GM12878 (cell line): ENCODE results near the gene HACD3. TPM values are rescaled to one million over a fixed set of nuclear protein-coding genes. Genes with fewer than 3 reads are reported as not detected.

Experiments
- ATAC-seq: fragments of 200-7000 bp; cut with Tn5 transposase; 3 replicates; pipeline ENCODE4 v1.9.1; 2020; ENCODE audit warnings: mild to moderate bottlenecking, moderate library complexity
- BruUV-seq: library from RNA; stranded (reverse); fragments of 400-500 nt; replicated peaks from 2 replicates; lab custom pipeline; 2021; lab: Mats Ljungman, UMichigan
- CTCF ChIA-PET: fragments of 300-600 bp; sonication (Branson Sonifier 250); formaldehyde crosslinking; extraction: SDS; loops from one replicate; lab custom pipeline; 2021; ENCODE audit warnings: inconsistent platforms; lab: Yijun Ruan, JAX
- POLR2A ChIA-PET: fragments of 350-600 bp; formaldehyde crosslinking; extraction: SDS; loops from one replicate; lab custom pipeline; 2021; ENCODE audit warnings: inconsistent platforms; lab: Charles Lee
- RAD21 ChIA-PET: fragments of 300-600 bp; sonication (Branson Sonifier 250); formaldehyde crosslinking; loops from one replicate; lab custom pipeline; 2023; ENCODE audit warnings: antibody characterized with exemption; ENCODE audit not compliant: unreplicated experiment; lab: Charles Lee
- SMC1A ChIA-PET: fragments of 300-600 bp; sonication (Branson Sonifier 250); formaldehyde crosslinking; loops from one replicate; lab custom pipeline; 2023; ENCODE audit not compliant: unreplicated experiment, uncharacterized antibody; lab: Charles Lee
- DNase-seq: peaks from one replicate; pipeline ENCODE4 v3.0.0-alpha.2; 2011; ENCODE audit warnings: low read depth, low spot score
- FAIRE-seq: peaks from 3 replicates; lab custom pipeline; 2011; peaks lifted over from hg19 to GRCh38; lab: Jason Lieb, UNC
- H2AFZ ChIP-seq: 2 replicates; pipeline ENCODE4 v1.6.0; 2011; ENCODE audit warnings: low read depth, low read length, control low read depth; ENCODE audit not compliant: control insufficient read depth
- H3K27ac ChIP-seq: 2 replicates; pipeline ENCODE4 v1.5.1; 2011; ENCODE audit warnings: control low read depth; ENCODE audit not compliant: control insufficient read depth, insufficient read depth
- H3K27me3 ChIP-seq, 2 experiments: replicated peaks in 1 of 2; 2 replicates each; pipeline versions ENCODE4 v1.6.0 to v1.6.1; 2011; ENCODE audit warnings: low read length in 1 of 2; ENCODE audit not compliant: control insufficient read depth in 2 of 2, insufficient read depth in 2 of 2
- H3K36me3 ChIP-seq, 2 experiments: 2 replicates each; pipeline ENCODE4 v1.5.1; 2011; ENCODE audit warnings: low read length in 1 of 2; ENCODE audit not compliant: control insufficient read depth in 2 of 2, insufficient read depth in 2 of 2
- H3K4me1 ChIP-seq: 2 replicates; pipeline ENCODE4 v1.6.1; 2011; ENCODE audit warnings: mild to moderate bottlenecking, low read length, moderate library complexity, mixed read lengths; ENCODE audit not compliant: control insufficient read depth, insufficient read depth
- H3K4me2 ChIP-seq: 2 replicates; pipeline ENCODE4 v1.6.0; 2011; ENCODE audit warnings: control low read depth; ENCODE audit not compliant: control insufficient read depth, insufficient read depth
- H3K4me3 ChIP-seq: fragments of 200-600 bp; sonication (generic); 2 replicates; pipeline ENCODE4 v1.5.1; 2016
- H3K79me2 ChIP-seq: 2 replicates; pipeline ENCODE4 v1.6.0; 2011; ENCODE audit warnings: low read length; ENCODE audit not compliant: control insufficient read depth, insufficient read depth
- H3K9ac ChIP-seq: 2 replicates; pipeline ENCODE4 v1.8.0; 2011; ENCODE audit warnings: low read length, control low read depth, mixed read lengths; ENCODE audit not compliant: control insufficient read depth, insufficient read depth
- H3K9me3 ChIP-seq: replicated peaks from 3 replicates; pipeline ENCODE4 v1.5.1; 2011; ENCODE audit warnings: mild to moderate bottlenecking, low read length; ENCODE audit not compliant: control insufficient read depth, insufficient read depth
- H4K20me1 ChIP-seq: 2 replicates; pipeline ENCODE4 v1.6.0; 2011; ENCODE audit not compliant: control insufficient read depth, insufficient read depth
- BMI1 ChIP-seq: fragments of 450-650 bp; IDR thresholded peaks from 2 replicates; pipeline ENCODE4 v1.6.1; 2016; ENCODE audit warnings: mild to moderate bottlenecking, moderate library complexity, borderline replicate concordance
- CBFB ChIP-seq: IDR thresholded peaks from 2 replicates; pipeline ENCODE4 v1.6.1; 2016; ENCODE audit warnings: antibody characterized with exemption, low read depth
- IKZF1 ChIP-seq: fragments of 450-650 bp; conservative IDR thresholded peaks from 2 replicates; pipeline ENCODE4 v1.6.1; 2017; ENCODE audit warnings: antibody characterized with exemption, mild to moderate bottlenecking
- IKZF2 ChIP-seq, 2 experiments: fragments of 450-650 bp; IDR thresholded peaks; 2 replicates each; pipeline ENCODE4 v1.6.1; 2017; ENCODE audit warnings: mild to moderate bottlenecking in 2 of 2, moderate library complexity in 2 of 2
- NR2F1 ChIP-seq: fragments of 450-650 bp; conservative IDR thresholded peaks from 2 replicates; pipeline ENCODE4 v1.6.1; 2017; ENCODE audit warnings: mild to moderate bottlenecking
- RELB ChIP-seq: fragments of 450-650 bp; IDR thresholded peaks from 2 replicates; pipeline ENCODE4 v1.6.1; 2017; ENCODE audit warnings: low read depth, mild to moderate bottlenecking, moderate library complexity
- RUNX3 ChIP-seq: IDR thresholded peaks from 2 replicates; pipeline ENCODE4 v1.6.1; 2012; ENCODE audit warnings: low read length, inconsistent platforms
- ZNF592 ChIP-seq: fragments of 450-650 bp; IDR thresholded peaks from 2 replicates; pipeline ENCODE4 v1.6.1; 2017; ENCODE audit warnings: mild to moderate bottlenecking, moderate library complexity
- ZNF687 ChIP-seq: fragments of 450-650 bp; IDR thresholded peaks from 2 replicates; pipeline ENCODE4 v1.6.1; 2017; ENCODE audit warnings: mild to moderate bottlenecking, moderate library complexity
- WGBS: methylation state at CpG from one replicate; pipeline ENCODE4 v1.1.6; 2016; ENCODE audit warnings: low lambda C conversion rate; ENCODE audit not compliant: insufficient replicate concordance, insufficient coverage; ENCODE audit errors: missing lambda C conversion rate; 5-methylcytosine and 5-hydroxymethylcytosine counted together
- in situ Hi-C: fragments of 300-500 bp; cut with MboI; formaldehyde crosslinking; loops from 9 replicates; pipeline ENCODE4 v1.14.3; 2018; ENCODE audit warnings: mixed read lengths
- intact Hi-C: fragments of 100-400 bp; cut with micrococcal nuclease; formaldehyde crosslinking; loops from one replicate; pipeline ENCODE4 v1.14.2; 2022; ENCODE audit not compliant: unreplicated experiment
- polyA plus RNA-seq, 11 experiments: library from polyadenylated mRNA; depleted of rRNA in 4 of 11; unstranded in 6 of 11; stranded (reverse) in 5 of 11; fragments of >200 nt; fragmentation: Nextera tagmentation in 4 of 11; fragmentation: Illumina TruSeq in 1 of 11; extraction: Ambion mirVana in 4 of 11; extraction: Trizol in 1 of 11; gene quantifications; 1 replicate in 1 of 11; 2 replicates in 10 of 11; pipeline versions ENCODE4 v1.2.1 to v1.2.3, GENCODE V29; 2011 to 2016; ENCODE audit warnings: inconsistent platforms in 2 of 11, missing spikeins in 2 of 11, low read depth in 1 of 11
- total RNA-seq, 4 experiments: library from RNA; depleted of rRNA in 3 of 4; stranded (reverse); fragments of >200 nt in 3 of 4; fragmentation: Illumina TruSeq in 1 of 4; extraction: Trizol in 1 of 4; gene quantifications; 2 replicates each; pipeline versions ENCODE4 v1.2.1 to v1.2.3, GENCODE V29; 2013 to 2021

The HACD3 gene
- total and polyA plus RNA-seq, 10 of the 15 experiments (the other 5 are each of a cell fraction or from before 2014, with no cell fraction given) = 25.9 to 75.8 (median 48.3) TPM

- H3K36me3 ChIP-seq = peaks cover 7 to 23% of the 10 kb centered on the region in 2 experiments; a peak in 3 of 4 replicates
- POLR2A ChIA-PET = no interaction called here
- TF ChIP-seq RELB = no peak
- TF ChIP-seq BMI1 = peak; percentile 89
- peak; percentile 68 for TF ChIP-seq NR2F1
- TF ChIP-seq ZNF592 = no peak
- 0 out of 2 replicates have a peak, but pooled peaks have one; percentile 21 for TF ChIP-seq ZNF687
- peak; percentile 45 to 49; a peak in 2 of 4 replicates for TF ChIP-seq IKZF2 (IDR thresholded peaks at IDR 0.05)
- TF ChIP-seq CBFB = 0 out of 2 replicates have a peak, but pooled peaks have one; percentile 29
- TF ChIP-seq IKZF1 = peak; percentile 26; the same call in 1 of the 2 replicates
- peak; percentile 82 for TF ChIP-seq RUNX3
- TF ChIP-seq, all 136 proteins: peak for 7
- WGBS = 0% methylated on average over 1 of the region's 1 CpG
- in situ Hi-C loops = no loop called here
- H3K27ac ChIP-seq = peak overlapping the region; percentile 50; the same call in 1 of the 2 replicates
- CTCF ChIA-PET = interaction anchor here (1.2 to 1.4 kb wide), 2 partner anchors 11 to 183 kb away, joined by 3 read pairs; no protein-coding TSS in a partner anchor
- H3K79me2 ChIP-seq = no peaks in the 10 kb centered on the region
- H2AFZ ChIP-seq = no peak overlapping the region
- no peaks in the 10 kb centered on the region for H3K9me3 ChIP-seq
- no TSS peak for BruUV-seq
- no peak overlapping the region for H3K4me3 ChIP-seq
- SMC1A ChIA-PET = no interaction called here
- H3K4me2 ChIP-seq = peak overlapping the region; percentile 61
- no peaks in the 10 kb centered on the region for H3K27me3 ChIP-seq
- no peak overlapping the region for H3K9ac ChIP-seq
- ATAC-seq (peak; percentile 94), DNase-seq (peak; percentile 28), FAIRE-seq (no peak)
- intact Hi-C loops = loop anchor here (5.0 kb wide), 1 partner anchor 181 kb away; no protein-coding TSS in a partner anchor
- H3K4me1 ChIP-seq = peaks cover 4% of the 10 kb centered on the region; the same call in 1 of the 2 replicates
- H4K20me1 ChIP-seq = no peaks in the 10 kb centered on the region
- RAD21 ChIA-PET = no interaction called here
Measured at GRCh38 chr15:65583701-65584100, 53.4 kb downstream of the HACD3 start.
